ENCODE data around the gene SKA2.
"Not testable (repeated sequence)": the region's sequence is repeated elsewhere in the genome, so short reads cannot be mapped to it uniquely, and the experiment has no call there.

The SKA2 gene

DNA sequence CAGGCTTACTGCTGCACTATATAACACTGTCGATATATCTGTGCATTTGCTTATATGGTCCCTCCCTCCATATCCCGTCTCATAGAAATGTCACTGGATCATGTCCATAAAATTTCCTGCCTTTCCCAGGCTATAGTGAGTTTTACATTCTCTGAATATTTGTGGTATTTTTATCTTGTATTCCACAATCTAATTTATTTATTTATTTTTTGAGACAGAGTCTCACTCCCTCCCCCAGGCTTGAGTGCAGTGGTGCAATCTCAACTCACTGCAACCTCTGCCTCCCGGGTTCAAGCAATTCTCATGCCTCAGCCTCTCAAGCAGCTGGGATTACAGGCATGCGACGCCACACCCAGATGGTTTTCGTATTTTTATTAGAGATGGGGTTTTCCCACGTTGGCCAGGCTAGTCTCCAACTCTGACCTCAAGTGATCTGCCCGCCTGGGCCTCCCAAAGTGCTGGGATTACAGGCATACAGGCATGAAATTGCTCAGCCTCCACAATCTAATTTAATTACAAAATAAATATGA, 61.2 kb downstream of the SKA2 start:
- no peak for DNase-seq

DNA sequence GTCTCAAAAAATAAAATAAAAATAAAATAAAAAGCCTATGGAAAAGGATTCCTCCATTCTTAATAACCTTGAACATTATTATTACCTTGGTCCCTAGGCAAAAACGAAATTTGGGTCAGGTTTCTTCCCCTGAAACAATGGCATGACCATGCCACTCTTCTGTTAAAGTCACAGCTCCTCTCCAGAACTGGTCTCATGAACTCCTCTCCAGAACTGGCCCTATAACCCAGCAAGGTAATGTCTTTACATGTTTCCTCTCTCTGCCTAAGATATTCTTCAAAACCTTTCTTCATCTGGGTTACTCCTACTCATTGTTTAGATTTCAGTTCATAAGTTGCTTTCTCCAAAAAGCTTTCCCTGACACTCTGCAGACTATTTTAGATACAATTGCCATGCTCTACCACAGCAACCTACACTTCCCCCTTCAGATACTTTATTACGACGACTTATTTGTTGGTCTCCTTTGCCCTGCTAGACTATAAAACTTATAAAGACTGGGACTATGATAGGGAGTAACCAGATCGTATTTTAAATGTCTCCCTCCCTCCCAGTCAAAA, 61.8 kb downstream of the SKA2 start:
- DNase-seq, result no peak

DNA sequence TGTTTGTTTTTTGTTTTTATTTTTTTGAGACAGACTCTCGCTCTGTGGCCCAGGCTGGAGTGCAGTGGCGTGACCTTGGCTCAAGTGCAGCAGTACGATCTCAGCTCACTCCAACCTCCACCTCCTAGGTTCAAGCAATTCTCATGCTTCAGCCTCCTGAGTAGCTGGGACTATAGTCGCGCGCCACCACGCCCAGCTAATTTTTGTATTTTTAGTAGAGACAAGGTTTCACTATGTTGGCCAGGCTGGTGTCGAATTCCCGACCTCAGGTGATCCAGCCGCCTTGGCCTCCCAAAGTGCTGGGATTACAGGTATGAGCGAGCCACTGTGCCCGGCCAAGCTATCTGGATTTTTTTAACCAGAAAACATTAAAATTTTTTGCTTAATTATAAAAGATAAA, 64.4 kb downstream of the SKA2 start:
- DNase-seq, result not testable (repeated sequence)

DNA sequence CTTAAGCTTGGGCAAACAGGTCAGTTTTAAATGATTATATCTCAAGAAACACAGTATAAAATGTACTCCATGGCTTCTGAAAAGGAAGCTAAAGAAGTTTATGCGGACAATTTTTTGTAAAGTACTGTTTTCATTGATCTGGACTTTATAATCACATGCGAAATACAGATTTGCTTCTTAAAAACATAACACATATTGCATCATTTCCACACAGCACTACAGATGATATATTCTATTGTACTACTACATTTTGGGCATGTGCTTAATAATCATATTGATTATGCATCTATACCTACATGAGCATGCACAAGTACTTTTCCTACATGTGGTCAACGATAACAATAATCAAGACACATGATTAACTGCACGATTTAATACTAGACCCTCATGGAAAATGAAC, 70.8 kb downstream of the SKA2 start:
- DNase-seq, result no peak

DNA sequence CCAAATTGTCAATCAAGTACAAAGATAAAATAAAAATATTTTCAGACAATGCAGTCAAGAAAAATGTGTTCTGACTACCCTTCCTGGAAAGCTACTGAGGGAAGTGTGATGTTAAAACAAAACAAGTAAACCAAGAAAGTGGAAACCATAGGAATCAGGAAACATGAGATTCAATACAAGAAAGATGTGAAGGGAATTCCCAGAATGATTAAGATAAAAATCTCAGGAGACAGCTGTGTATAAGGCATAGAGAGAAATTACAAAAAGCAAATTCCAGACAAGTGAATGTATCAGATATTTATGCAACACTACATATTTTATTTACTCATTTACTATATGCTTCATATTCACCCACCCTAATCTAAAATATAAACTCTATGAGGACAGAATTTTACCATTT, 80.5 kb downstream of the SKA2 start:
- DNase-seq, result no peak

DNA sequence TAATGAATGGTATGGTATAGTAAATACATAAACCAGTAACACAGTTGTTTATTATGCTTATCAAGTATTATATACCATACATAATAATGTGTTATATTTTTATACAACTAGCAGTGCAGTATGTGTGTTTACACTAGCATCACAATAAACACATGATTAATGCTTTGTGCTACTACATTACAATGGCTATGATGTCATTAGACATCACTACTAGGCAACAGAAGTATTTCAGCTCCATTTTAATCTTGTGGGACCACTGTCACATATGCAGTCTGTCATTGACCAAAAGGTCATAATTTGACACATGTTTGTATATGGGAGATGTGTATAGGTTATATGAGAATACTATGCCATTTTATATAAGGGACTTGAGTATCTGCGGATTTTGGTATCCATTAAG, 81.0 kb downstream of the SKA2 start:
- DNase-seq, result no peak

DNA sequence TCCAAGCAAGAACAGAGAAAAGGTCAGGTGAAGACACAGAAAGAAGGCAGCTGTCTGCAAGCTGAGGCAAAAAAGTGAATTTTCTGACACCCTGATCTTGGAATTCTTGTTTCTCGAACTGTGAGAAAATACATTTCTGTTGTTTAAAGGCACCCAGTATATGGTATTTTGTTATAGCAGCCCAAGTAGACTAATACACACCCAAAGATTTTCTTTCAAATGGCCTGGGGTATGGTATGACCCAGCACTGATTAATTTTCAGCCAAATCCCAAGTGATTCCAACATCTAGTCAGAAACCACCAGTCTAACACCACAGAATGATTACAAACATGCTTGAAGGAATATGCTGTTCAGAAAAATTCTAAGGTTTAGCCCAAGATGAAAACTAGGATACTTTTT, 85.1 kb downstream of the SKA2 start:
- DNase-seq, result no peak

DNA sequence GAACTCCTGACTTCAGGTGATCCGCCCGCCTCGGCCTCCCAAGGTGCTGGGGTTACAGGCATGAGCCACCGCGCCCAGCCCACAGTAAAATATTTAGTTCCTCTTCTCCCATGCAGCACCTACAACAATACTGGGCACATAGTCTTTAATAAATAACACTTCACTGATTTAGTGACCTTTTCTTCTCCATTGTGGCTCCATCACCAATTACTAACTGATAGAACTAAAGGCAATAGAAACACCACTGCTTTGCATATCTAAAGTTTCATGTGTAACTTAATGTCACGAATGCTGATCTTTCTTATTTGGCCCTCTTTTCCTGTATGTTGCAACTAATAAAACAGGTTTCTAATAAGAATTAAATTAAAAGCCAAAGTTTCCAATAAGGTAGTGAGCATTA, 87.2 kb downstream of the SKA2 start:
- no peak for DNase-seq

DNA sequence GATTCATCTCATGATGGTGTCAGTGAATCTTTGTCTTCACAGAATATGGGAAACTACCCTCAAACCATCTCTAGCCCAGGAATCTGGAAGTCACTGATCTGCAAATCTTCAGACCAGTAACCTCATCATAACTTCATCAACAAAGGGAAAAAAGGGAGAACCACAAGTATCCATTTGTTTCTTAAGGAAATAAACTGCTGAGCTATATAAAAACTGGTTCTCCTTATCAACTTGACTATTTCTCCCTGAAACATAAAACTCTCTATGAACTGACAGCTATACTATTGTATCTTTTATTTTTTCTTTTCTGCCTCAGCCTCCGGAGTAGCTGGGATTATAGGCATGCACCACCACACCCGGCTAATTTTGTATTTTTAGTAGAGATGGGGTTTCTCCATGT, 87.6 kb downstream of the SKA2 start:
- DNase-seq, result no peak

DNA sequence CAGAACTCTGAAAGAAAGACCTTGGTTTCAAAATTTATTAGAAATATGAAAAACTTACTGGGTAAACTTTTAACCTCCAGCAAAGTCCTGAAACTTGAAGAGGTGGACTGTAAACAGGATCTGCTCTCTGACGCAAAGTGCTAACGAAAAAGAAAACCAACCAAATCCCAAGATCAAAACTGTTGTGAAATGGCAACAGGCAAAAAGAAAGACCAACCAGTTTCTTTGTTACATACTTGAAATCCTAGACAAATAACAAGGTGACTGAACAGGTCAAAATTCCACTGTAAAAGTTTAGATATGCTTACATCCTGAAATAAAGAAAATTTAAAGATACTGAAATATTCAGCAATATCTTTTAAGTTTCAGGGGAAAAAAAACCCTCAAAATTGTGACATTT, 92.5 kb downstream of the SKA2 start:
- no peak for DNase-seq

All from activated naive CD4-positive, alpha-beta T cell treated with anti-CD3 and anti-CD28 coated beads, Interleukin-2, amount 50 U/mL, for 16 hours (primary cell).